Measurements from ENCODE around the gene SETD3.

Gene SETD3

GRCh38 chr14:99395909-99396530, 84.6 kb downstream of the SETD3 start:
- no peak for DNase-seq (ENCODE audit: low read depth, low spot score)

- no peak for DNase-seq (ENCODE audit: low read depth, low spot score)
Observed at GRCh38 chr14:99394602-99395156, 86.0 kb downstream of the SETD3 start.

- no peak for DNase-seq (ENCODE audit: low read depth, low spot score)
Observed at GRCh38 chr14:99393059-99393655, 87.5 kb downstream of the SETD3 start.

- no peak for DNase-seq (ENCODE audit: low read depth, low spot score)
Observed at GRCh38 chr14:99391671-99392070, 89.0 kb downstream of the SETD3 start.

- DNase-seq (ENCODE audit: low read depth, low spot score) = no peak
Observed at GRCh38 chr14:99389174-99389826, 91.4 kb downstream of the SETD3 start.

- no peak for DNase-seq (ENCODE audit: low read depth, low spot score)
Observed at GRCh38 chr14:99388286-99388685, 92.4 kb downstream of the SETD3 start.

GRCh38 chr14:99387880-99388279, 92.8 kb downstream of the SETD3 start:
- no peak for DNase-seq (ENCODE audit: low read depth, low spot score)

GRCh38 chr14:99384450-99385417, 95.9 kb downstream of the SETD3 start:
- DNase-seq (ENCODE audit: low read depth, low spot score) = no peak

GRCh38 chr14:99383472-99384449, 96.9 kb downstream of the SETD3 start:
- DNase-seq (ENCODE audit: low read depth, low spot score) = no peak

GRCh38 chr14:99382781-99383471, 97.7 kb downstream of the SETD3 start:
- DNase-seq (ENCODE audit: low read depth, low spot score) = no peak

- no peak for DNase-seq (ENCODE audit: low read depth, low spot score)
Observed at GRCh38 chr14:99382071-99382470, 98.6 kb downstream of the SETD3 start.

- no peak for DNase-seq (ENCODE audit: low read depth, low spot score)
Observed at GRCh38 chr14:99381688-99382060, 99.0 kb downstream of the SETD3 start.

- DNase-seq (ENCODE audit: low read depth, low spot score) = no peak
Observed at GRCh38 chr14:99380991-99381687, 99.5 kb downstream of the SETD3 start.

GRCh38 chr14:99380402-99380801, 100.3 kb downstream of the SETD3 start:
- DNase-seq (ENCODE audit: low read depth, low spot score) = no peak

- no peak for DNase-seq (ENCODE audit: low read depth, low spot score)
Observed at GRCh38 chr14:99378782-99379214, 101.9 kb downstream of the SETD3 start.

GRCh38 chr14:99377951-99378350, 102.7 kb downstream of the SETD3 start:
- DNase-seq (ENCODE audit: low read depth, low spot score) = no peak

GRCh38 chr14:99374964-99375363, 105.7 kb downstream of the SETD3 start:
- no peak for DNase-seq (ENCODE audit: low read depth, low spot score)

GRCh38 chr14:99363616-99364290, 116.9 kb downstream of the SETD3 start:
- no peak for DNase-seq (ENCODE audit: low read depth, low spot score)

- DNase-seq (ENCODE audit: low read depth, low spot score) = no peak
Observed at GRCh38 chr14:99363051-99363450, 117.6 kb downstream of the SETD3 start.
